Mesothelial cell of epicardium (in vitro differentiated cells): ENCODE measurements around the gene DDX49. TPM values are rescaled to one million over a fixed set of nuclear protein-coding genes. Genes with fewer than 3 reads are reported as not detected.
"Not testable (repeated sequence)": the region's sequence is repeated elsewhere in the genome, so short reads cannot be mapped to it uniquely, and the experiment has no call there.

Experiments used
- DNase-seq, 2 experiments: peaks; one replicate each; pipeline ENCODE4 v3.0.0; 2021; ENCODE audit warnings: low spot score in 2 of 2; ENCODE audit not compliant: unreplicated experiment in 2 of 2
- H3K27ac Mint-ChIP-seq: 2 replicates; pipeline ENCODE4 v1.8.0; 2021; ENCODE audit warnings: mixed read lengths
- H3K27me3 Mint-ChIP-seq: 2 replicates; pipeline ENCODE4 v1.8.0; 2021; ENCODE audit warnings: low read depth, mixed read lengths
- H3K36me3 Mint-ChIP-seq: 2 replicates; pipeline ENCODE4 v1.8.0; 2021; ENCODE audit warnings: mixed read lengths
- H3K4me1 Mint-ChIP-seq: 2 replicates; pipeline ENCODE4 v1.8.0; 2021; ENCODE audit warnings: mixed read lengths
- H3K4me3 Mint-ChIP-seq: 2 replicates; pipeline ENCODE4 v1.8.0; 2021; ENCODE audit warnings: mild to moderate bottlenecking, moderate library complexity, mixed read lengths
- H3K9me3 Mint-ChIP-seq: 2 replicates; pipeline ENCODE4 v1.8.0; 2021; ENCODE audit warnings: mixed read lengths
- CTCF ChIP-seq: fragments of 200-600 bp; sonication (generic); IDR thresholded peaks from one replicate; pipeline ENCODE4 v1.5.0; 2021; ENCODE audit warnings: antibody characterized with exemption; ENCODE audit not compliant: unreplicated experiment
- total RNA-seq: library from RNA; stranded (reverse); gene quantifications from 3 replicates; pipeline ENCODE4 v1.2.1, GENCODE V29; 2021

The DDX49 gene
- total RNA-seq, 1 donor from 2014 or later: 46.1 TPM

DNA sequence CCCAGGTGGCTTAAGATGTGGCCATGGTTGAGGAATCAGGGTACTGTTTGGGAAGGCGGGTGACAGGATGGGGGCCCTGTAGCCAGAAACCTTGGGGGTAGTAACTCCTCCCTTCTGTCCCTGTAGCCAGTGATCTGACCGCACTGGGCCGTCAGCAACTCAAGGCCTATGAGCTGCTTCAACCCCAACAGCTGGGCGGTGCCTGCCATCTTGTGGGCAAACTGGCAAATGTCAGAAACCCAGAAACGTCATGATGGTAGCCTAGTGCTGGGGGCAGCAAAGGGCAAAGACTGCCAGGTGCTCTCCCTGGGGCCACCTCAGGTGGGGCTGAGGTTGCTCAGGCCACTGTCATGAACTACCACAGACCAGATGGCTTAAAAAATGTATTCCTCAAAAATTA lies 3.9 kb upstream of the DDX49 start:
- DNase-seq: no peak
- TF ChIP-seq CTCF: no peak
- H3K9me3 Mint-ChIP-seq: no peaks in the 10 kb centered on the region
- H3K4me1 Mint-ChIP-seq: peaks cover 29% of the 10 kb centered on the region
- H3K36me3 Mint-ChIP-seq: peaks cover 17% of the 10 kb centered on the region
- H3K27me3 Mint-ChIP-seq: no peaks in the 10 kb centered on the region
- no peak overlapping the region for H3K4me3 Mint-ChIP-seq
- H3K27ac Mint-ChIP-seq: no peak overlapping the region

DNA sequence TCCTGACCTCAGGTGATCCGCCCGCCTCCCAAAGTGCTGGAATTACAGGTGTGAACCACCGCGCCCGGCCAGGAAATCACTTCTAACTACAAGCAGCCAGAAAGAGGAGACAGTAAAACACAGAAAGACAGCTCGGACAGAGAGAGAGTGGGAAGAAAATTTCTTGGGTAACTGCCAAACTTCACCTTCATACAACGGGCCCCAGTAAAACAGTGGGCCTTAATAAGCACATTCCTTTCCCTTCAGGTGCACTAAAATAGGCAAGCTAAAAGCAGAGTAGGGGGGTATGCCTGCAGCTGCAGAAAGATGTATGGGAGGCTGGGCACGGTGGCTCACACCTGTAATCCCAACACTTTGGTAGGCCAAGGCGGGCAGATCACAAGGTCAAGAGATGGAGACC lies 1.9 kb upstream of the DDX49 start:
- not testable (repeated sequence) for H3K27me3 Mint-ChIP-seq, H3K9me3 Mint-ChIP-seq, DNase-seq
- Mint-ChIP-seq H3K27ac (peak overlapping the region; percentile 82), H3K4me1 (peaks cover 29% of the 10 kb centered on the region), H3K4me3 (peak overlapping the region; percentile 61), H3K36me3 (peaks cover 17% of the 10 kb centered on the region)

DNA sequence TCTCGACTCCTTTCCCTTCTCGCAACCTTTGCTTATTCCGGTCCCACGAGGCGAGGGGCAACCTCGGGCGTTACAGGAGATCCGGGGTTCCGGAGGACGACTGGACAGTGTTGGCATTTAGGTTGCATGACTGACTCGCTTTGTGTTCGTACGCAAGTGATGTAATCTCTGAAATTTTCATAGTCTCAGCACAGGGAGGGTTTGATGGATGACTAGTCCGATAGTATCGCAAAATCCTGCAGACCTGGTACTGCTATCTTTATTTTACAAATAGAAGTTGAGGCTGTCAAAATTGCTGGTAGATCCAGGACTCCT lies 342 bp downstream of the DDX49 start:
- peaks cover 18% of the 10 kb centered on the region for H3K36me3 Mint-ChIP-seq
- no peaks in the 10 kb centered on the region for H3K9me3 Mint-ChIP-seq
- no peak for DNase-seq
- H3K4me3 Mint-ChIP-seq: peak overlapping the region; percentile 96
- H3K4me1 Mint-ChIP-seq: peaks cover 29% of the 10 kb centered on the region
- no peak for TF ChIP-seq CTCF
- no peaks in the 10 kb centered on the region for H3K27me3 Mint-ChIP-seq
- H3K27ac Mint-ChIP-seq: peak overlapping the region; percentile 97

GRCh38 chr19:18920400-18920799 lies 885 bp downstream of the DDX49 start:
- Mint-ChIP-seq H3K4me1 (peaks cover 29% of the 10 kb centered on the region), H3K4me3 (peak overlapping the region; percentile 96), H3K36me3 (peaks cover 15% of the 10 kb centered on the region), H3K27me3 (no peaks in the 10 kb centered on the region), H3K27ac (peak overlapping the region; percentile 97), H3K9me3 (no peaks in the 10 kb centered on the region)
- no peak for DNase-seq
- TF ChIP-seq CTCF: no peak

DNA sequence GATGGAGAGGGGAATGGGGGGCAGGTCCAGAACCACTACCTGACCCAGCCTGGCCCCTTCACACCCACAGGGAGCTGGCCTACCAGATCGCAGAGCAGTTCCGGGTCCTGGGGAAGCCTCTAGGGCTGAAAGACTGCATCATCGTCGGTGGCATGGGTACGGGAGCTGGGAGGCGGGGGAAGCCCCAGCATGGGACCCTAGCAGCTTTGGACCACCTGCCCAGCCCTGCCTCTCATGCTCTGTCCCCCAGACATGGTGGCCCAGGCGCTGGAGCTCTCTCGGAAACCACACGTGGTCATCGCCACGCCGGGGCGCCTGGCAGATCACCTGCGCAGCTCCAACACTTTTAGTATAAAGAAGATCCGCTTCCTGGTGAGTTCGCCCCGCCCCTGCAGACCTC lies 2.1 kb downstream of the DDX49 start:
- TF ChIP-seq CTCF: no peak
- H3K9me3 Mint-ChIP-seq: no peaks in the 10 kb centered on the region
- DNase-seq: no peak
- no peak overlapping the region for H3K27ac Mint-ChIP-seq
- peak overlapping the region; percentile 56 for H3K4me3 Mint-ChIP-seq
- H3K36me3 Mint-ChIP-seq: peaks cover 19% of the 10 kb centered on the region
- H3K4me1 Mint-ChIP-seq: peaks cover 29% of the 10 kb centered on the region
- H3K27me3 Mint-ChIP-seq: no peaks in the 10 kb centered on the region

DNA sequence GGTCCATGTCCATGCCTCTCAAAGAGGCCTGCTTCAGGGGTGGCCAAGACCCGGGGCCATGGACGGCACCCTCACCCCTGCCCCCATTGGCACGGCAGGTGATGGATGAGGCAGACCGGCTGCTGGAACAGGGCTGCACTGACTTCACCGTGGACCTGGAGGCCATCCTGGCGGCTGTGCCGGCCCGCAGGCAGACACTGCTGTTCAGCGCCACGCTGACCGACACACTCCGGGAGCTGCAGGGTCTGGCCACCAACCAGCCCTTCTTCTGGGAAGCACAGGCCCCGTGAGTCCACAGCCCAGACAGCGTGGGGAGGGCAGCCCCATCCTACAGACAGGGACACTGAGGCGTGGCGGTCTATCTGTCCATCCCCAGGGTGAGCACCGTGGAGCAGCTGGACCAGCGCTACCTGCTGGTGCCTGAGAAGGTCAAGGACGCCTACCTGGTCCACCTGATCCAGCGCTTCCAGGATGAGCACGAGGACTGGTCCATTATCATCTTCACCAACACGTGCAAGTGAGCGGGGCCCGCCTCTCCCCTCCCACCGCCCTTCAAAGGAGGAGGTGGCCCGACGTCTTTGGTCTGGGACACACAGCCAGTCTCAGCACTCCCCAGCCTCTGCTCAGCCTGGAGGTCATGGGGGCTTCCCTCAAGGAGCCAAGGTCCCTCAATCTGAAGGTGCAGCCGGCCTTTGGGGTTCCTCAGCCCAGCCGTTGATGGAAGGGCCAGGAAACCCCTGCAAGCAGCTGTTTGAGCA lies 2.9 kb downstream of the DDX49 start:
- no peak overlapping the region for H3K27ac Mint-ChIP-seq
- no peak overlapping the region for H3K4me3 Mint-ChIP-seq
- H3K4me1 Mint-ChIP-seq: peaks cover 25% of the 10 kb centered on the region
- H3K27me3 Mint-ChIP-seq: no peaks in the 10 kb centered on the region
- peaks cover 19% of the 10 kb centered on the region for H3K36me3 Mint-ChIP-seq
- no peak for DNase-seq
- TF ChIP-seq CTCF: no peak
- no peaks in the 10 kb centered on the region for H3K9me3 Mint-ChIP-seq
